HG03520 (cell line): Measurements from ENCODE around the gene DENND2A.
"Not testable (repeated sequence)": the region's sequence is repeated elsewhere in the genome, so short reads cannot be mapped to it uniquely, and the experiment has no call there.

Source experiments
- ATAC-seq: cut with Tn5 transposase; IDR thresholded peaks from one replicate; pipeline ENCODE4 v1.9.1; 2021; ENCODE audit warnings: mild to moderate bottlenecking, moderate library complexity; ENCODE audit not compliant: unreplicated experiment

Gene DENND2A

DNA sequence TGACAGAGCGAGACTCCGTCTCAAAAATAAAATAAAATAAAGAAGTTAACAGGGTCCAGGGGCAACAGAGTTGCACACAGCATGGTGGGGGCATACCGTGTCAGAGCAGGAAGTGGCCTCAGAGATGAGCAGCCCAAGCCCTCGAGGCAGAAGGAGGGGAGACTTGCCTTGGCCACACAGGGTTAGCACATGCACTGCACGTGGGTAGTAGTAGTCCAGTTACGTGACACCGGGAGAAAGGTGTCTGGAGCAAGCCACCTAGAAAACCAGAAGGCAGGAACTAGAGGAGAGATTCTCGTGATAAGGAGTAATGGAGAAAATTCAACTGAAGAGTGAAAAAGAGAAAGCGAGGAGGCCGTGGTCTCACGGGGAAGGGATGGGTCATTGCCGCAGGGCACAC, 9.8 kb upstream of the DENND2A start:
- ATAC-seq: no peak

DNA sequence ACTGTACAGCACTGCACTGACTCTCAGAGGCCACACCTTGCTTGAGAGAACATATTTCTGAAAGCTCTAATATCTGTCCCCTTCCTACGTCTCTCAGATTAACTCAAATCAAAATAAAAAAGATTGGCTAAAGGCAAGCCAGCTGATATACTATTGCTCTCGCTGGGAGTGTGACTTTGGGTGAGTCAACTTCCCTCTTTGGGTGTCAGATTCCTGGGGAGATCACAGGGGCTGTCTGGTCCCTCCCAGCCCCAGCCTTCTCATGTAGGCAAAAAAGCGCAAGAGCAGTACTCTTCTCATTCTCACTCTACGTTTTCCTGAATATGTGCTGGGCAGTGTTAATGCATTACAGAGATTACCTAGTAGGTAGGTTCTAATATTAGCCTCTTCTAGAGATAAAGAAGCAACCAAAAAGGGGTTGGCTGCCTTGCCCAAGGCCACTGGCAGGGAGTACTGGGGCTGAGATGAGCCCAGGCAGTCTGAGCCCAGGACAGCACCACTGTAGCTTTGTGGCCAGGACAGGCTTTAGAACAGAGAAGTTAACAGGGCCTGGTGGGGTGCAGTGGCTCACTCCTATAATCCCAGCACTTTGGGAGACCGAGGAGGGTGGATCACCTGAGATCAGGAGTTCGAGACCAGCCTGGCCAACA, 9.1 kb upstream of the DENND2A start:
- no peak for ATAC-seq

DNA sequence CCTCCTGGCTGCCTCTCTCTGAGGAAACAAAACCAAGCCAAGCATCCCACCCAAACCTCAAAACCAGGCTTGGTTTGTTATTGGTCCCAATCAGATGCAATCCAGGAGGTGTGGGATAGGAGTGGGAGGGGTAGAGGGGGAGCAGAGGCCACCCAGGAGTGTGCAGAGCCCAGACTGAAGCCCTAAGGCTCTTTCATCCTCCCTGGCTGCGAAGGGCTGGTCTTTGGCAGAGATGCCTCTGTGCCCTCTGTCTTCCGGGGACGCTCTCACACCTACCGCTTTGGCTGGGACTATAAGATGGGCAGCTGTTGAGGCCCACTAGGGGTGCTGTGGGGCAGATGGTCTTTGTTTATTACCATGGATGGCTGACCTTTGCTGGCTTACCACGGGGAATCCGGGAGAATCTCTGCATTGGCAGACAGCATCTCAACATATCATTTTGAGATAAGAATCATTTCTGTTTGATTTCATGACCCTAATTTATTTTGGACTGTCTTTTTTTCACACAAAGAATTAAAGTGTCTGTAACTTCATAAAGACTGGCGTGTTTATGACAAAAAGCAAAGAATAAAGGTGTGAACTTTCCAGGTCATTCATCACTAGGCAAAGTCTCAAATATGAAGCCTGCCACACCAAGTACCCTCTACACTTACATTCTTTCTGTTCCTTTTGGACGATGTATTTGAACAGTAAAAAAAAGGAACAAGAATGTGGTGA, 6.5 kb upstream of the DENND2A start:
- ATAC-seq: peak; percentile 78

DNA sequence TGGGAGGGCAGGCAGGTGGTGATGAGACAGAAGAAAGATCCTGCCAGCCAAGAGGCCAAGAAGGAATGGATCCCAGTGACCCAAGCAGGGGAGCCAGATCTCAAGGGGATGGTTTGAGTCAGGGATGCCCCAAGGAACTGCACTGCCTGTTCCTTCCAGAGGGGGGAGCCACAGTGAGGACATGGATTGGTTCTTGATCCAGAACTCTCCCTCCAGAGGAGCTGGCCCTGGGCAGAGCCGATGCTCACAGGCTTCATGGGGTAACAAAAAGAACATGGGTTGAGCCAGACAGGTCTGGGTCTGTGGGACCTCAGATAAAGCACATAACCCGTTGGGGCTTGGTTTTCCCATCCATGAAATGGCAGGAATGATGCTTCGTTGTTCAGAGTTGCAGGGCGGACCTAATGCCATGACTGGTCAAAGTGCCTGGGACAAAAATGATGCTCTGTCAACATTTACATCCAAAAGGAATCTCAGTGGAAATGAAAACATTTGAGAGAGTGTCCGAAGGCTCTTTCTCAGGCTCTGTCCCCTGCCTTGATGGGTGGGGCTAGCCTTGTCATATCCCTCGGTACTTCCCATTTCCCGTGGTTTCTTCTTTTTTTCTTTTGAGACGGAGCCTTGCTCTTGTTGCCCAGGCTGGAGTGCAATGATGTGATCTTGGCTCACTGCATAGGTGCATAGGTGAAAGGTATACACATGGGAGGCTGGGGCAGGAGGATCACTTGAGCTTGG, 4.7 kb upstream of the DENND2A start:
- ATAC-seq: no peak

DNA sequence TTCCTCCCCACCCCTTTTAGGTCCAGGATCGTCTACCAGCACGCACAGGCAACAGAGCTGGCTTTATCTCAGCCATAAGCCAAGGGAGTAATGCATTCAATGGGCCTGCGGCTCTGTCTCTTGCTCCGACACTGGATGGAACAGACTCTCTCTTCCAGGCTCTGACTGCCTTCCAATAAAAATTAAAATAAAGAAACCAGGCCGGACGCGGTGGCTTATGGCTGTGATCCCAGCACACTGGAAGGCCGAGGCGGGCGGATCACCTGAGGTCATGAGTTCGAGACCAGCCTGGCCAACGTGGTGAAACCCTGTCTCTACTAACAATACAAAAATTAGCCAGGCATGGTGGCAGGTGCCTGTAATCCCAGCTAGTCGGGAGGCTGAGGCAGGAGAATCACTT, 4.1 kb upstream of the DENND2A start:
- not testable (repeated sequence) for ATAC-seq

DNA sequence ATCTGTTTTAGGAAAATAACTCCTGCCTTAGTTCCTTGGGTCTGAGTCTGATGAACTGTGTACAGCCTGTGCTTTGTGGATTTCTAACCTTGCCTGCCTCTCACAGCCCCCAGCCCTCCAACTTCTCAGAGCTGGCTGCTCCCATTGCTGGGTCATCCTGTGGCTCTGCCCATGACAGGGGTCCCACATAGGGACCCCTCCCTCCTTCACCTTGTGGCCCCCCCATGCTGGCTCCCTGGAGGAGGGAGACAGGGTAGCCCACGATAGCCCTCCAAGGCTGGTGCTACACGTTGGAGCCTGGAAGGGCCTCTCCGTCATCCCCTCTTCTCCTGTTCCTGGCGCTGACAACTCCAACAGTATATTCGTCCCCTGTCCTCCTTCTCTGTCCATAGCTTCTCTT, 2.8 kb upstream of the DENND2A start:
- ATAC-seq: no peak

DNA sequence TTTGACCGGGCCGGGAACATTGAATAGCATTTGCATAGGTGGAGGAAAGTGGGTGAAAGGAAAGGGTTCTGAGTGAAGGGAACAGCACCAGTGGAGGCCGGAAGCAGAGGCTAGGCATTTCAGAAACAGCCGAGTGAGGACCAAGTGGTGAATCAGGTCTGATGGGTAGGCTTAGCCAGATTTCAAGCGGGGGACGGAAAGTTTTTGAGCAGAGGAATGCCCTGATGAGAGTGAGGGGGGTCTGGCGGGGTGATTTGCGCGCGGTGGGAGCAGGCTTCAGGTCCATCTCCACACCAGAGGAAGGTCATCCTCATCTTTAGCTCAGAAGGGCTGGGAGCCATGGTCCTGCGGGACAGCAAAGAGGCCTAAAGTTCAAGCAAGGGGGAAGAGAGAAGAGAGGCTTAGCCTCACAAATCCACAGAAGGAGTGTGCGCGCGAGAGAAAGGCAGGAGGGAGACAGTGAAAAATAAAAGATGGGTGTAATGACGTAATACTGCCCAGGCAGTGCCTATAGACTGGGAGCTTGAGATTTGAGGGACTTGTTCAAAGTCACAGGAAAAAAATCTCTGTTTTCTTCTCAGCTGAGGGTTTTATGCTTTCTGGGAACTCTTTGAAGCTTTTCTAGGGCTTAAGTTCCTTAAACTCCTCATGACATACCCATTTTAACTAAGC, 1.0 kb upstream of the DENND2A start:
- no peak for ATAC-seq

DNA sequence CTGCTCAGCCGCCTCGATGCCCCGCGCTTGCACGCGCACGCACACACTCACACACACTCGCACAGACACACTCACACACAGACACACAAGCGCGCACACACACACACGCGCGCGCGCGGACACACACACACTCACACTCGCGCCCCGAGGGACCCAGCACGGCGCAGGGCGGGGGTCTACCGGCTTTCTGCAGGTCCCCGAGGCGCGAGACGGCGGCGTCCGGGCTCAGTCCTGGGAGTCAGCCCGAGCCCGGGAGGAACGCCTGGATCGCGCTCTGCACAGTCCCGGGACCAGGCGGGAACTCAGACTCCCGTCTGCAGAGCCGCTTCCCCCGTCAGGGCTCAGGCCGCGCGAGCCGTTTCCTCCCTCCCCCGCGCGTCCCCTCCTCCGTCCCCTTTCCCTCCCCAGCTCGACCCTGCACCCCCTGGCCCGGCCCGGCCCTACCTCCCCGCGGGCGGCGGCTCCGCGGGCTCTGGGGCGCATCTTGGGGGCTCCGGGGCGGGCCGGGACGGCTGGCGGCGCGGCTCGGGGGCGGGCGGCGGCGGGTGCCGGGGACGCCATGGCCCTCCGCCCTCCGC, 464 bp downstream of the DENND2A start:
- ATAC-seq: no peak

DNA sequence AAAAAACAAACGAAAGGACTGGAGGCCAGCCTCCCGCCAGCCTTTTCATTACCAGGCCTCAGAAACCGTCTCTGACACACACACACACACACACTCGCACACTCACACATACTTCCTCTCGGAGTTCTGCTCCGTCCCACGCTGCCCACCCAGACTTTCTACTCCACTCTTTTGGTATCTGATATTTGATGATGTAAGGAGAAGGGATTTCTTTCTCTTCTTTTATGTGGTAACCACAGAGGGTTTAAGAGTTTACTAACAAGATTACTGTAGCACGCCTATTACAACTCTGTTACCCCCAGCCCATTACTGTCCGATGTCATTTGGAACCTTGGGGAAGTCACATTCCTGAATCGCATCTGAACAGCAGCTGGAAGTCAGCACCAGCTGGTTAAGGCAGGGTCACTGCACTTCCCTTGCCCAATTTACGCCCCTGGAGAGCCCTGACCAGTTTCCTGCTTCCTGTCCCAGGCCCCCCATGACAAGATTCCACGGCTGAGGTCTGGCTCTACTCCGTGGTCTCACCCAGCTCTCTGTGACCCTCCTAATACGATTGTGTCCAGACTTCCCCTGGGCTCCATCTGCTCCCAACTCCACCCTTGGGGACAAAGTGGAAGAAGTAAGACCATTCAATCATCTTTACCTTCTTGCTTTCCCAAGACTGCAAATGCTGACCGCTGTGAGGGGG, 1.1 kb downstream of the DENND2A start:
- no peak for ATAC-seq

DNA sequence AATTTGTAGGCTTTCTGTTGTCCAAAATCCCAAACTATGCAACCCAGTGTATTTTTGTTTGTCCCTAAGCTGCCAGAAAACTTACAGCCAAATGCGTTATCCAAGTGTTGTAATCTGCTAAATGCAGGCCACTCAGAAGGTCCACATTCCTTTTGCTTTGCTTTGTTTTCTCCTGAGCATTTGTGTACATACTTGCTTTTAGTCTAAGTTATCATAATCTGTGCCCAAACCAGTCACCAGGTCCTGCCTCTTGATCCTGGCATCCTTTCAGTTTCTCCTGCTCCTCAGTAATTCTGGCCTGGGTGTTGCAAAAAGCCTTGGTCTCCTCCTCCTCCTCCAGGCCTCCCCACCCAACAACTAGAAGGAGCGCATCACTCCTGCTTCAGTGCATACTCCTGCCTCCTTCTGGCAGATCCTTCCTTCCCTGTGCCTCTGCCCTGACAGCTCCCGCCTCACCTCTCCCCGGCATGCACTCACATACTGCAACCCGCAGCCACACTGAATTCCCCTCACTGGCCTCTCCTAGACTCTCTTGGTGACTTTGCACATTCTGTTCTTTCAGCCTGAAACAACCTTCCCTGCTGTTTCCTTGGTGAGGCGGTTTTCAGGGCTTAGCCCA, 2.3 kb downstream of the DENND2A start:
- ATAC-seq: no peak

DNA sequence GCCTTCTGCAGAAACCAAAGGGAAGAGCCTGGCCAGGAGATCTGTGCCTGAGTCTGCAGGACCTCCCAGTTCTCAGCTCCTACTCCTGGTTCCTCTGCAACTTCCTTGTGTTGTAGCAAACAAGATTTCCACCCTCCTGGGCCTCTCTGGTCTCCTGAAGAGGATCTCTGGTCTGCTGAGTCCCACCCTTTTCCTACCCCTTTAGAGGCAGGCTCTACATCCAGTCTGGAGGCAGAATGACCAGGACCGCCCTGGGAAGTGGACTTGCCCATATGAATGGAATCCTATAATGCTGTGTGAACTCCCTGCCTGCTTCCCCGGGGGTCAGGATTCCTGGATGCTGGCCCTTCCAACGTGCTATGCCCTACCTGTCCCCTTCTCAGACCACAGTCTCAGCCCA, 3.2 kb downstream of the DENND2A start:
- no peak for ATAC-seq

DNA sequence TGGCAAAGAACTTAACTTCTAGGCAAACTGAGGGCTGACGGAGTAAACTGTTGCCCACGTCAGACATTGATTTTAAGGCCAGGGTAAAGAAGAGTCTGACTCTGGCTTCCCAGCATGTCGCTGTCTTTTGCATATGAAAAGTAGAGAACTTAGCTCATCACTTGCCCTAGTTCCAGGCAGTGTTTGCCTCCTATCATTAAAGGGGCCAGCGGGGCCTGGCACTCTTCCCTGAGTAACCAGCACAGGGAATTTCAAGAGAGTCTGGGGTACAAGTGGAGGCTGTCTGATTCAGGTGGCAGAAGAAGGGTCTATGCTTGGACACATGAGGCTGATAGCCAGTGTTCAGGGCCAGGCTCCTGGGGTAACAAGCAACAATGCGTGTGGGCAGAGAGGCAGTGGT, 4.8 kb downstream of the DENND2A start:
- ATAC-seq: no peak

DNA sequence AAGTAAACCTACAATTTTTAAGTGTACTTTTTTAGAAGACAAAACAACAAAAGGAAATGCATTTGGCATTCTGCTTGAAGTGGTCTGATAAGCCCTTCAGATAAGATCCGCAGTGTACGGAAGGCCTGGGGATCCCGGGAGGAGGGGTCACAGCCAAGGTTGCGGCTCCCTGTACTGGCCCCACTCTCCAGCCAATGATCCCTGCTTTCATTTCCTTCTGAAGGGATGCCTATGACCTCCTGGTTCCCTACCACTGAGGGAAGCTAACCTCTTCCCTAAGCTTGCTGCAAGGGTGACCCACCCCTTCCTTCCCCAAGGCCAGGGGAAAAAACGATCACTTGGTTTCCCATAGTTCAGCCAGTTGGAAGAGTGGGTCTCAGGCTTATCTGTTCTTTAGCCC, 5.3 kb downstream of the DENND2A start:
- ATAC-seq: no peak

DNA sequence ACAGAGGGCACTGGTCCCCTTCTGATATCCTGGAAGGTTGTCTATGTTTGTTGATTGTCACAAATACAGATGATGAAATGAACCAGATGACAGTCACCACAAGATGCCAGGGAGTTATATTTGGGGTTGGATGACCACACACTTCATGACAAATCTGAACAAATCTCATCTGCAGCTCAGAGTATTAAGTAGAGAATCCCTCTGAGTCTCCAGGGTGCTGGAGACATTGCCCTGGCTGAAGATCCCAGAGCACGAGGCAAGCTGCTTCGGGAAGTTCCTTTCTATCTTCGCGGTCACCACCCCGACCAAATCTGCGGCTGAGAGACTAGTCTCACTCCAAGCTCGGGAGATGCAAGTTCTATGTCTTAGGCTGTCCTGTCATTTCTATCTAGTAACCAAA, 9.0 kb downstream of the DENND2A start:
- ATAC-seq: no peak

DNA sequence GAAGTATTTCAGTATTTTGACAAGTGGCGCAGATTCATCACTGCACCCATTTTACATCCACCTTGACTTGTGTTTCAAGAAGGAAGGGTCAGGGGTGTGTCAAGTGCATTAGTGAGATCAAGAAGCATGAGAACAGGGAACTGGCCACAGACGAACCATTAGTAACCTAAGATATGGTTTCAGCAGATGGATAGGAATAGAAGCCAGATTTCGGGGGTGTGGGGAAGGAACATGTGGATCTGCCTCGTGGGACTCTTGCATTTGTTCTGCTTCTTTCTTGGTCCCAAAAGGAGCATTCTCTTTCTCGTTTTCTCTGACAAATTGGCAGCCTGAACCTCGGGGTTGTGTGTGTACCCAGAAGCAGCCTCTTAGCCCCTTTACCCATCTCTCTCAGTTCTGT, 9.6 kb downstream of the DENND2A start:
- no peak for ATAC-seq

DNA sequence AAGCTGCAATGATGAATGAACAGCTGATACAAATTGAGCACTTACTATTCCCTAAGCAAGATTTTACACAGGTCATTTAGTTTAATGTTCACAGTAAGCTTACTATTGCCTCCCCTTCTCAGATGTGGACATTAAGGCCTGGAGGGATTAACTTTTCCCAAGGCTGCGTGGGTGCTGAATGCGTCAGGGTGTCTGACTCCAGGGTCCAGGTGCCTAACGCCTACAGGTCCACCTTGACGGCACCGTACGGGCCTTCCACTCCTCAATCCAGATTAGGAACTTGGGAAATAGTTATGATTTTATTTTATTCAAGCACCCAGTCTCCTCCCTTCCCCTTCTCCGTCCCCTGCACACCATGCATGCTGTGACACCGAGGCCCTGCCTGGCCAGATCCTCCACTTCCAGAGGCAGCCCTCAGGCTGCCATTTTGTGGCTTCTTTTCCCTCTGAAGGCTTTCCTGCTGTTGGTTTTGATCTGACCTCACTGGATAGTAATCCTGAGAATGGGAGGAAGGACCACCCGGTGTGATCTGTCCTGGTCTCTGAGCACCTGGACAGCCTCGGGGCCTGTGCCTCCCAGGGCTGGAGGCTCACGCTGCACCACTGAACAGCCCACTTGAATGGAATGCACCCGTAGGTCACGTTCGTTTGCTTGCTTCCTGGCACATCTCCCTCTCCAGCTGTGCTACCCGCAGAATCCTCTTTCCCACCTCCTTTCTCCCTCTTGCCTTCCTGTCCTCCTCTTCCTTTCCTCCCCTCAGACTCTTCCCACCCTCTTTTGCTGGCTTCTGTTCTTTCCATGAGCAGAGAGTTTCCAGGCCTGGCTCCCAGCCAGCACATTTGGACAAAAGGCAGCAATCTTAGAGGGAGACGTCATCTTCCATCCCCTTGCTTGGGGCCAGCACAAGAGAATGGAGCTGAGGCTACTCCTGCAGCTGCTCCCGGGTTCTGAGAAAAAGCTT, 14.4 kb downstream of the DENND2A start:
- ATAC-seq: no peak

DNA sequence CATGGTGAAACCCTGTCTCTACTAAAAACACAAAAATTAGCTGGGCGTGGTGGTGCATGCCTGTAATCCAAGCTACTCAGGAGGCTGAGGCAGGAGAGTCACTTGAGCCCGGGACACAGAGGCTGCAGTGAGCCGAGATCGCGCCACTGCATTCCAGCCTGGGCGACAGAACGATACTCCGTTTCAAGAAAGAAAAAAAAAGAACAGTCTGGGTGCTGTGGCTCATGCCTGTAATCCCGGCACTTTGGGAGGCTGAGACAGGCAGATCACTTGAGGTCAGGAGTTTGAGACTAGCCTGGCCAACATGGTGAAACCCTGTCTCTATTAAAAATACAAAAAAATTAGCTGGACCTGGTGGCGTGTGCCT, 15.4 kb downstream of the DENND2A start:
- not testable (repeated sequence) for ATAC-seq

DNA sequence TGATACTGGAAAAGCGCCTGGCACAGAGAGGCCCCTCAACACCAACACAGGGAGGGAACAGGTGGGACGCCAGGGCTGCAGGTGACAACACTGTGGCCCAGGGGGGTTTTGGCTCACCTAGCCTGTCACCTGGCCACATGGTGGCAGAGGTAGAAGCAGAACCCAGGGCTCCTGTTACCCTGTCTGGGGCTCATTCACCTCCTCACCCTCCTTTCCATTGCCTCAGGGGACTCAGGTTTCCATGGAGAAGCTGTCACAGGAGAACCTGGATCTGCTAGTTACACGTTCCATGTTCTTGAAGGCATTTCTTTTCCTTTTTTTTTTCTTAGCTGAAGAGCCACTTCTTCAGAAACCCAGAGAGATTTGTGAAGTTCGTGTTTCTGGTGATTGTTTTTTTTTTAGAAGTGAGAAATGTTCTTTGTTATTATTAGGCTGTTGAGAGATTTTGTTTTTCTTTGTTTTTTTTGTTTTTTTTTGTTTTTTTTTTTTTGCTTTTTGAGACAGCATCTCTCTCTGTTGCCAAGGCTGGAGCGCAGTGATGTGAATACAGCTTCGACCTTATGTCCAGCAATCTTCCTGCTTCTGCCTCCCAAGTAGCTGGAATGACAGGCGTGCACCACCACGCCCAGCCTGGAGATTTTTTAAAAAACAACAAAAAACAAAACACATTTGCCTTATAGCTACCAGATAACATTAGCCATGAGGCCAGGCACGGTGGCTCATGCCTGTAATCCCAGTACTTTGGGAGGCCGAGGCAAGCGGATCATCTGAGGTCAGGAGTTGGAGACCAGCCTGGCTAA, 16.0 kb downstream of the DENND2A start:
- ATAC-seq: no peak
